ENCODE results near the gene PSMB2.
A peak's percentile ranks its signal among the peaks of the same experiment; 100 is the strongest.
"Not testable (repeated sequence)": the region's sequence is repeated elsewhere in the genome, so short reads cannot be mapped to it uniquely, and the experiment has no call there.

PSMB2 gene

GRCh38 chr1:35591211-35591610, 50.1 kb downstream of the PSMB2 start:
- no peak for DNase-seq

- no peak for DNase-seq
Measured at GRCh38 chr1:35590476-35591040, 50.8 kb downstream of the PSMB2 start.

GRCh38 chr1:35589516-35590427, 51.6 kb downstream of the PSMB2 start:
- no peak for DNase-seq

GRCh38 chr1:35588197-35588910, 53.0 kb downstream of the PSMB2 start:
- no peak for DNase-seq

- DNase-seq, result no peak
Measured at GRCh38 chr1:35587736-35588135, 53.6 kb downstream of the PSMB2 start.

GRCh38 chr1:35586808-35587207, 54.5 kb downstream of the PSMB2 start:
- DNase-seq, result no peak

GRCh38 chr1:35585805-35586204, 55.5 kb downstream of the PSMB2 start:
- DNase-seq, result not testable (repeated sequence)

GRCh38 chr1:35585281-35585680, 56.0 kb downstream of the PSMB2 start:
- no peak for DNase-seq

GRCh38 chr1:35581621-35582020, 59.7 kb downstream of the PSMB2 start:
- not testable (repeated sequence) for DNase-seq

- DNase-seq, result no peak
Measured at GRCh38 chr1:35580949-35581388, 60.4 kb downstream of the PSMB2 start.

GRCh38 chr1:35577071-35577998, 64.0 kb downstream of the PSMB2 start:
- peak; percentile 63 for DNase-seq

GRCh38 chr1:35576766-35577070, 64.6 kb downstream of the PSMB2 start:
- not testable (repeated sequence) for DNase-seq

GRCh38 chr1:35576061-35576765, 65.1 kb downstream of the PSMB2 start:
- no peak for DNase-seq

- no peak for DNase-seq
Measured at GRCh38 chr1:35575416-35575958, 65.8 kb downstream of the PSMB2 start.

- no peak for DNase-seq
Measured at GRCh38 chr1:35574655-35575415, 66.5 kb downstream of the PSMB2 start.

GRCh38 chr1:35574125-35574654, 67.1 kb downstream of the PSMB2 start:
- DNase-seq, result no peak

- no peak for DNase-seq
Measured at GRCh38 chr1:35573198-35574124, 67.9 kb downstream of the PSMB2 start, which contains the start of gene TFAP2E. TSS of gene TFAP2E (plus strand) at chr1:35573314. CDS start at chr1:35573578, 264 bp downstream.

- no peak for DNase-seq
Measured at GRCh38 chr1:35572296-35572695, 69.0 kb downstream of the PSMB2 start.

GRCh38 chr1:35571263-35571662, 70.1 kb downstream of the PSMB2 start:
- DNase-seq, result no peak

All from femur (tissue), 1 donor.